Retinal pigment epithelial cell (primary cell): ENCODE measurements around the gene RERE.

ENCODE experiments used
- DNase-seq: peaks from one replicate; pipeline ENCODE4 v3.0.0-alpha.2; 2010; ENCODE audit warnings: low read depth
- H3K4me3 ChIP-seq: 2 replicates; pipeline ENCODE4 v1.5.1; 2011; ENCODE audit warnings: mild to moderate bottlenecking, low read length, control low read depth, moderate library complexity
- TF ChIP-seq, protein P1 (sequence below): conservative IDR thresholded peaks from 2 replicates; pipeline ENCODE4 v1.5.1; 2011; ENCODE audit warnings: low read depth, low read length, control low read depth, inconsistent platforms

Gene RERE

DNA sequence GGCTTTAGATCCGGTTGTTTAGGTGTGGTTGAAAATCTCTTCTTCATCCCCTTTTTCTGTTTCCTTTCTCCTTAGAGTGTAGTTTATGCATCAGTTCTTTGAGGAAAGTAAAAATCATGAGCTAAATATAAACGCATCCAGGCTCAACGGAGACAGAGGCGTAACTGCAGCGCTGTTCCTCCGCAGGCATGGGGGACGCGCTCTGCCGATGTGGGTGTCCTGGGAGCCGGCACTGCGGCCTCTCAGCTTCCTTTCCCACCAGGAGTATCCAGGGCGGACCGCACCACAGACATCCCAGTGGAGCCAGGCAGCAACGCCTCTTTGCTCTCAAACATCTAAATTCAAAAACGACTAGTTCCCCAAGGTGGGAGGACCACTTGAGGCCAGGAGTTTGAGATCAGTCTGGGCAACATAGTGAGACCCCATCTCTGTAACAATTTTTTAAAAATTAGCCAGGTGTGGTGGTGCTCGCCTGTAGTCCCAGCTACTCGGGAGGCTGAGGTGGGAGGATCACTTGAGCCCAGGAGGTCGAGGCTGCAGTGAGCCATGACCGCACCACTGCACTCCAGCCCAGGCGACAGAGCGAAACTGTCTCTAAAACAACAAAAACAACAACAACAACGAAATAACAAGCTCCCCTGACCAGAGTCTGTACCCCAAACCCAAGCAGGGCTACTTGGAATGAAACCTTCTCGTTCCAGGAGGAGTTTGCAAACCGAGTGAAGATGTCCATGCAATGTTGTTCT, 483.2 kb downstream of the RERE start:
- DNase-seq, result no peak
- TF ChIP-seq, protein P1, sequence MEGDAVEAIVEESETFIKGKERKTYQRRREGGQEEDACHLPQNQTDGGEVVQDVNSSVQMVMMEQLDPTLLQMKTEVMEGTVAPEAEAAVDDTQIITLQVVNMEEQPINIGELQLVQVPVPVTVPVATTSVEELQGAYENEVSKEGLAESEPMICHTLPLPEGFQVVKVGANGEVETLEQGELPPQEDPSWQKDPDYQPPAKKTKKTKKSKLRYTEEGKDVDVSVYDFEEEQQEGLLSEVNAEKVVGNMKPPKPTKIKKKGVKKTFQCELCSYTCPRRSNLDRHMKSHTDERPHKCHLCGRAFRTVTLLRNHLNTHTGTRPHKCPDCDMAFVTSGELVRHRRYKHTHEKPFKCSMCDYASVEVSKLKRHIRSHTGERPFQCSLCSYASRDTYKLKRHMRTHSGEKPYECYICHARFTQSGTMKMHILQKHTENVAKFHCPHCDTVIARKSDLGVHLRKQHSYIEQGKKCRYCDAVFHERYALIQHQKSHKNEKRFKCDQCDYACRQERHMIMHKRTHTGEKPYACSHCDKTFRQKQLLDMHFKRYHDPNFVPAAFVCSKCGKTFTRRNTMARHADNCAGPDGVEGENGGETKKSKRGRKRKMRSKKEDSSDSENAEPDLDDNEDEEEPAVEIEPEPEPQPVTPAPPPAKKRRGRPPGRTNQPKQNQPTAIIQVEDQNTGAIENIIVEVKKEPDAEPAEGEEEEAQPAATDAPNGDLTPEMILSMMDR, result no peak
- H3K4me3 ChIP-seq, result no peak overlapping the region

DNA sequence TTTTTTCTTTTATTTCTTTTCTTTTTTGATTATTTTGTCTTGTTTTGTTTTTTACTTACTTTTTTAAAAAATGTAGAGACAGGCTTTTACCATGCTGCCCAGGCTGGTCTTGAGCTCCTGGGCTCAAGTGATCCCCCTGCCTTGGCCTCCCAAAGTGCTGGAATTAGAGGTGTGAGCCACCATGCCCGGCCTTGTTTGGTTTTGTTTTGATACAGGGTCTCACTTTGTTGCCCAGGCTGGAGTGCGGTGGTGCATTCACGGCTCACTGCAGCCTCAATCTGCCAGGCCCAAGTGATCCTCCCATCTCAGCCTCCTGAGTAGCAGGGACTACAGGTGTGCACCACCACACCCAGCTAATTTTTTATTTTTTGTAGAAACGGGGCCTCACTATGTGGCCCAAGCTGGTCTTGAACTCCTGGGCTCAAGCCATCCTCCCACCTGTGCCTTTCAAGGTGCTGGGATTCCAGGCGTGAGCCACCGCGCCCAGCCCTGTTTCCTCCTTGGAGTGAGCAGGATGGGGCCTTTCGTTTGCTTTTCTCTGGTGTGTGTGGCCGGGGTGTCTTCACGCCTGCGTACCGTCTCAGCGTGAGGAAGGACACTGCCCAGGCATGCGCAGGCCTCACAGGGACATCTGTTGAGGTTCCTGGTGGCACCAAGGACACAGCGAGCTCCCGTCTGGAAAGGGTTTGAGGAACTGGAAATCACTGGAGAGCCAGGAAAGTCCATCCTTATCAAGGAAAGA, 484.0 kb downstream of the RERE start:
- no peak overlapping the region for H3K4me3 ChIP-seq
- TF ChIP-seq, protein P1, result no peak
- DNase-seq, result no peak

- TF ChIP-seq, protein P1, result no peak
- H3K4me3 ChIP-seq, result no peak overlapping the region
- no peak for DNase-seq
These were observed 484.6 kb downstream of the RERE start for GRCh38 chr1:8332806-8333205.

DNA sequence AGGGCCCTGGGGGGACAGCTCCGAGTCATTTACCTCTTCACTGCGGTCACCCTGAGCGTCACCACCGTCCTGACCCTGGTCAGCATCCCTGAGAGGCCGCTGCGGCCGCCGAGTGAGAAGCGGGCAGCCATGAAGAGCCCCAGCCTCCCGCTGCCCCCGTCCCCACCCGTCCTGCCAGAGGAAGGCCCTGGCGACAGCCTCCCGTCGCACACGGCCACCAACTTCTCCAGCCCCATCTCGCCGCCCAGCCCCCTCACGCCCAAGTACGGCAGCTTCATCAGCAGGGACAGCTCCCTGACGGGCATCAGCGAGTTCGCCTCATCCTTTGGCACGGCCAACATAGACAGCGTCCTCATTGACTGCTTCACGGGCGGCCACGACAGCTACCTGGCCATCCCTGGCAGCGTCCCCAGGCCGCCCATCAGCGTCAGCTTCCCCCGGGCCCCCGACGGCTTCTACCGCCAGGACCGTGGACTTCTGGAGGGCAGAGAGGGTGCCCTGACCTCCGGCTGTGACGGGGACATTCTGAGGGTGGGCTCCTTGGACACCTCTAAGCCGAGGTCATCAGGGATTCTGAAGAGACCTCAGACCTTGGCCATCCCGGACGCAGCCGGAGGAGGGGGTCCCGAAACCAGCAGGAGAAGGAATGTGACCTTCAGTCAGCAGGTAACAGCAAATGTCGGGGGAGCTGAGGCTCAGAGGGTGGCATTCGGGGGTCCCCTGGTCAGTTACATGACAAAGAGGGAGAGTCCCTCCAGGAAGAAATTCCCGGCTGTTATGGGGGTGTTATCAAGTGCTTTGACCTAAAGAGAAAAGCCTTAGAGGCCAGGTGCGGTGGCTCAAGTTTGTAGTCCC, 486.9 kb downstream of the RERE start:
- no peak overlapping the region for H3K4me3 ChIP-seq
- TF ChIP-seq, protein P1, result no peak
- no peak for DNase-seq

- no peak for DNase-seq
- TF ChIP-seq, protein P1, result no peak
- H3K4me3 ChIP-seq, result no peak overlapping the region
These were observed 487.6 kb downstream of the RERE start for GRCh38 chr1:8329858-8330257.

- no peak for DNase-seq
- TF ChIP-seq, protein P1, result no peak
- H3K4me3 ChIP-seq, result no peak overlapping the region
These were observed 488.0 kb downstream of the RERE start for GRCh38 chr1:8329439-8329838.
